NCI-H1436 treated with DMSO at 0.1 percent for 48 hours (cell line): ENCODE data around the gene BTBD9.

Experiments
- DNase-seq: peaks from one replicate; lab custom pipeline; 2025; lab: John Stamatoyannopoulos, UW

Gene BTBD9

GRCh38 chr6:38283734-38284362, 355.9 kb downstream of the BTBD9 start:
- DNase-seq, result no peak

GRCh38 chr6:38282911-38283310, 356.8 kb downstream of the BTBD9 start:
- DNase-seq, result no peak

DNA sequence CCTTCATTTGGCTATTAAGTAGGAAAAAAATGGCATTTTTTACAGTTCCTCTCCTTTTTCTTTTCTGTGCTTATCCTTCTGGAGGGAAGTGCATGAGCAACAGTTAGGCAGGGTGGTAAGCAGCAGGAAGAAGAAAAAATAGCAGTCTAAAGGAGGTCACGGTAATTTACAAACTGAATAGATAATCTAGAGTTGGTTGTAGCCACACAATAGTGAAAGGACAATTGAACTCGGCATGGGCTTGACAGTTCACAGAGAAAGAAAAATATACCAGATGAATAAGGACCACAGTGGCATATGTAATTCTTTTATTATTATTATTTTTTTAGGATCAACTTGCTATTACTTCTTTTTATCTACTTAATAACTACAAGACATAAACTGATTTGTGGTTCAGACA, 358.6 kb downstream of the BTBD9 start:
- DNase-seq, result no peak

DNA sequence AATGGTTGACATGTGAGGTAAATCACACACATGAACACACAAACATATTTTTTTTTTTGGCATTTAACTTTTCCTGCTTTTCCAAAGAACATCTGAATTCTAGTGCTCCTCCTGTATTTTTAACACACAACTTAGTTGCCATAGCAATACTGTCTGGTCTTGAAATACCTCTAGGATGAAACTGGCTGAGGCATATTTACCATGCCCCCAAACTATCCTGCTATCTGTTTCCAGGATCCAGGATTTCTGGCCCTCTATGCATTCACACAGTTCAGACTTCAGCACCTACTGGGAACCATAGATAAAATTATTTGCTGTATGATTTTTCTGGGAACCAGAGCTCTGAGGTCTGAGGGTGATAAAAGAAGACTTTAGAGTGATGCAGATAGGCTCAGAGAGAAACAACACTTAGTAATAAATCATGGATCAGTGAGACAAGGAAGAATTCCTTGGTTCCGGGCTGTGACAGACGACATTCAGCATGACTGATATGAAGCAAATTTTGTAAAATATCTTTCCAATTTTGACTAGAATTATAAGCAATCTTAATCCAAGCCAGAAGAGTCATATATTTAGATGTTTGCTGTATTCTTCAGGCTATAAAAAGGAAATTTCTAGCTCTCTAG, 359.7 kb downstream of the BTBD9 start:
- DNase-seq, result no peak

GRCh38 chr6:38279423-38279822, 360.3 kb downstream of the BTBD9 start:
- no peak for DNase-seq

GRCh38 chr6:38273325-38273724, 366.4 kb downstream of the BTBD9 start:
- DNase-seq, result no peak

- DNase-seq, result no peak
Observed at GRCh38 chr6:38272222-38272621, 367.5 kb downstream of the BTBD9 start.

DNA sequence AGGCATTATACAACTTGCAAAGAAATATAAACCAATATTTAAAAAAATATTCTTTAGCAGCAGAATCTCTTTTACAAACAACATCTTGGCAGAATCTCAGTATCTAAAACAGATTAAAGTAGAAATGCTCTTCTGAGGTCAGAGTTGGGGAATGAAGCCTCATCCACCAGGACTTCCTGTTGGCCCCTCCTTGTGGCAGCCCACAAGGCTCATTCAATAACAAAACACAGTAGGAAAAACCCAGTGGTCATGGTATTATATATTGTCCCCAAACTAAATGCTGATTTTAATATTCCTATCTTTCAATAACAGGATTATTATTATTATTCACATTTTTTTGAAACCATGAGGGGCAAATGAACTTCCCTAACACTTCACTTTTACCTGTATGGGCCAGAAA, 368.6 kb downstream of the BTBD9 start:
- no peak for DNase-seq

DNA sequence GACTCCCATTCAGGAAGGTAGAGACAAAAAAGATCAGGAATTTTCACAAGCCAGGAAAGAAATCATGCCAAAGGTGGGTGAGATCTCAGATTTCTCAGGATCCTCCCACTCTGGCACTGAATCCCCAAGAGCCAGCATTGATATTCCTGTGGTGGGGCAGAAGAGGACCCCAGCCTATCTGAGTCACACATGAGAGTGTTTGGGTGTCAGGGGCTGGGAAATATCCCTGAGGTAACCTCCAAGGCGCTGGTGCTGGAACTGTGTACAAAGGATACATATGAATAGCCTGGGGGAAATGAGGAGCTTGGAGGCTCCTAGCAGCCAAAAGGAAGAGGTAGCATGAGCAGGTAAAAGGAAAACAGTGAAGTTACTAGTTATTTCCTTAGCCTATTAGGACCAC, 369.4 kb downstream of the BTBD9 start:
- DNase-seq, result no peak

- no peak for DNase-seq
Observed at GRCh38 chr6:38269461-38270172, 370.1 kb downstream of the BTBD9 start.

DNA sequence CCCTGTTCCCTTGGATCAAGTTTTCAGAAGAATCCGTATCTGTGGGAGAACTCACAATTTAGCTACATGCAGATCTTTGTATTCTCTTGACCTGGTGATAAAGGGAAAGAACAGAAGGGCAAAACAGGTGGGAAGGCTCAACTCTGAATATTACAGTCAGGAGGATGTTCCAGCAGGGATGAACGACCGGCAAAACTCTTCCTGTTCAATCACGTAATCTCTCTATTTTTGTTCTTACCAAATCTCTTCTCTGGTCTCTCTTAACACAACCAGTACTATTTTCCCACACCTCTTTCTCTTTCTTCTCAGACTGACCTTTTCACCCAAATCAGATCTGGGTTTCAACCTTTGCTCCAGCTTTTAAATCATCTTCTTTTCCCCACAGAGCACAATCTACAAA, 371.4 kb downstream of the BTBD9 start:
- no peak for DNase-seq

- DNase-seq, result no peak
Observed at GRCh38 chr6:38266921-38267354, 372.8 kb downstream of the BTBD9 start.

DNA sequence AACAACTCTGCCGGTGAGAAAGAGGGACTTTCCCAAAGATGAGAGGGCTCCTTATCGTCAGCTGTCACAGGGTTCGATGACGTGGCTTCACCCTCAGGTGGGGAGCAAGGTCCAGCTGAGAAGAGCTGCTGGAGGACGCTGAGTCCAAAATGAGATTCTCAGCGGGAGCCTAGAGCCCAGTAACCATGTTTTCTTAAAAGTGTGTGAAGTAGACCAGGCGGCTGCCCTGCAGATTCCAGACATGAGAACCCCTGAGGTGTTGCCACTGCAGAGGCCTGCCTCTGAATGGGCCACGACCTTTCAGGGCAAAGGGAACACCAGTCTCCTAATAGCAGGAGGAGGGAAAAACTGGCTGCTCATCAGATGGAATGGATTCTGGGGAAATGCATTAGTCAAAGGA, 375.1 kb downstream of the BTBD9 start:
- no peak for DNase-seq

DNA sequence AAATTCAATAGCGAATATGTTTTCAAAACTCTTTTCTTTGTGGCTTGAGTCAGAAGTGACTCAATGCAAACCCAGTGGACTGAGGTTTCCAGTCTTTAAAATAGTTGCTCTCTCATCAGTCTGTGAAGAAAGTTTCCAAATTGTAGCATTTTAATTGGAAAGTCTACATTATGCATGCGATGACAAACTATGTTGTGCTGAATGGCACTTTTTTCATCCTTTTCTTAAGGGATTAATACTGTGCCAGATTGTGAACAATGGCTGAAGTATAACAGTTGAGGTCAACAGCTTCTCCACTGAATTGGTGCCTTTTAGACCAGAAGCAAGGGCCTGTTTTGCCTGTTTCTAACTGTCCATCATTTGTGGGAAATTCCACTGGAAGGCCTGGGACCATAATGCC, 377.1 kb downstream of the BTBD9 start:
- DNase-seq, result no peak

DNA sequence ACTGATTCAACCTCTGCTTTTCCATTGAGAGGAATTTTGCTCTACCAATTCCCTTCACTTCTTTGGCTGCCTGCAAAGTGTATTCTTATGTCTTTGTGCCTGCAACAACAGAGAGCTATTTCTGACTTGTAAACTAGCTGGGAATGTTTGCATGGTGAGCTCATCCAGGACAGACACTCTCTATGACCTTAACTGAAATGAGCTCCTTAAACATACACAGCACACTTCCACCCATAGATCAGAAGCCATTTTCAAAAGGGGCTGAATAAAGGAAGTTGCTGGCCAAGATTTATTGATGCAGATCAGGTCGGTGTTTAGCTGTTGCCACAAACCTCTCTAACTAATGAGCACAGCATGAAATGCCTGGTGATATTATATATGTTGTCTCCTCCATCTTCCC, 377.7 kb downstream of the BTBD9 start:
- DNase-seq, result no peak

DNA sequence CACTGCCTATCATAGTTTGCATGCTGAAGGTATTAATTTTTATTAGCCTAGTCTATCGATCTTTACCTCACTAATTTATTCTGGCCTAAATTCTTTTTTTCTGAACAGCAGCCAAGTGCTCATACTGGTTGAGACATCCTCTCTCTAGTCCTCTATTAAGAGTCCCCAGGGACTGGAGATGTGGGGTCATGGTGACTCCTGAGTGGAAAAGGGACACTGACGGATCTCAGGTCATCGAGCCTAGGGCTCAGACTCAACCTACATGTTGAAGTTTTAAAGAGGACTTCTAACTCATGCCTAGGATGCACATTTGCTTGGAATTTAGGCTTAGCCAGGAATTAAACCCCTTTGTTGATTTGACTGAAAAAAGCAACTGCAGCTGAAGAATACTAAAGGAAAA, 378.1 kb downstream of the BTBD9 start:
- no peak for DNase-seq

DNA sequence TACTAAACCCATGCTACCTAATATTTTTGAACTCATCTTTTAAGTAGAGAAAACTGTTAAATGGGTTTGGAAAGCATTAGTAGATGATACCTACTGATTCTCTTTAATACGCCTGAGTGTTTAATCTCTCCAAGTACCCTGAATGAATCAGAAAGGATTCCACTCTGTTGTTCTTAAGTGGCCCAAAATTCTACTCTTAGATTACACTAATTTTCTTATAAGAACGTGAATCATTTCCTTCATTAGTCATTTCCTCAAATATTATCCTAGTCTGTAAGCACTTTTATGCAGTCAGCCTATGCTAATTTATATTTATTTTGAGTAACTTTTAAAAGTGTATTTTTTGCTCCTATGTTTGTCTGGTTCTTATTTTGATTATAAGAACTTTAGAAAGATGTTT, 380.0 kb downstream of the BTBD9 start:
- DNase-seq, result no peak

GRCh38 chr6:38248500-38249234, 391.1 kb downstream of the BTBD9 start:
- DNase-seq, result no peak

DNA sequence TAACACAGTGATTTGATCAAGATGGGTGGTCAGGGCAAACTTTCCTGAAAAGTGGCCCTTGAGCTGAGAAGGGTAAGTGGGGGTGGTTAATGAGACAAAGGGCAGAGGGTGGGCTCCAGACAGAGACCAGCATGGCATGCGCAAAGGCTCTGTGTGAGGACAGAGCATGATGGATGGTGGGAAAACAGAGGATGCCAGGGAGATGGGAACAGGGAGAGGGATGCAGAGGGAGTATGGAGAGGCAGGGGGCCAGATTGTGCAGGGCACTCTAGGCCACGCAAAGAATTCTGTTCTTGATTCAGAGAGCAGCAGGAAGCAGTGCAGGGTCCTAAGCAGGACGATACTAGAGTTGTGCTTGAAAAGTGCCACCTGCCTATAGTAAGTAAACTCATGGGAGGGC, 394.4 kb downstream of the BTBD9 start:
- DNase-seq, result no peak

- no peak for DNase-seq
Observed at GRCh38 chr6:38244869-38245268, 394.9 kb downstream of the BTBD9 start.

DNA sequence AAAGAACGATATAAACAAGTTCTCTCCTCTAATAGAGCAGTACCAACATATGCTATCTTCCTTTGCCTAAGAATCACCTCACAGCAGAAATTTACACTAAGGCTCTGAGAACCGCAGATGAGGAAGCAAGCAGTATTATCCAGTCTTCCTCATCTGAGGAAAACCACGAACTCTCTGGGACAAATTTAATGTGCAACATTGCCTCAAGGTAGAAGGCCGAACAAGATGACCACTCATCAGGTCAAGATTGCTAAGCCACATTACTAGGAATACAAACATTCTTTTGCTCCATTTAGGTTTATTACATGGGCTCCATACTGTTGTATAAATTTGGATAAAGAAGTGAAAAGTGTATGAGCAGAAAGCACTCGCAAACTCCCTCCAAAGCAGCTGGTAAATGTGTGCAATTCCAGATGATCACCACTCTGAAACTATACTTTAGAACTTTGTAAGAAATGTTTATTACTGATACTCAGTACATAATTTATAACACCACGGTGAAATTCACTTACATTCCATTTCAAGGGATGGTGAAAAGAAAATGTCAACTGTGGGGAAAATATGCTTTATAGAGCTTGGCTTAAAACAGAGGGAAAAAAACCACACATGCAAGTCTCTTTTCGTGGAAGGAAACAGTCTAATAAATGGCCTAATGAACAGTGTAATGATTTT, 398.4 kb downstream of the BTBD9 start:
- no peak for DNase-seq

DNA sequence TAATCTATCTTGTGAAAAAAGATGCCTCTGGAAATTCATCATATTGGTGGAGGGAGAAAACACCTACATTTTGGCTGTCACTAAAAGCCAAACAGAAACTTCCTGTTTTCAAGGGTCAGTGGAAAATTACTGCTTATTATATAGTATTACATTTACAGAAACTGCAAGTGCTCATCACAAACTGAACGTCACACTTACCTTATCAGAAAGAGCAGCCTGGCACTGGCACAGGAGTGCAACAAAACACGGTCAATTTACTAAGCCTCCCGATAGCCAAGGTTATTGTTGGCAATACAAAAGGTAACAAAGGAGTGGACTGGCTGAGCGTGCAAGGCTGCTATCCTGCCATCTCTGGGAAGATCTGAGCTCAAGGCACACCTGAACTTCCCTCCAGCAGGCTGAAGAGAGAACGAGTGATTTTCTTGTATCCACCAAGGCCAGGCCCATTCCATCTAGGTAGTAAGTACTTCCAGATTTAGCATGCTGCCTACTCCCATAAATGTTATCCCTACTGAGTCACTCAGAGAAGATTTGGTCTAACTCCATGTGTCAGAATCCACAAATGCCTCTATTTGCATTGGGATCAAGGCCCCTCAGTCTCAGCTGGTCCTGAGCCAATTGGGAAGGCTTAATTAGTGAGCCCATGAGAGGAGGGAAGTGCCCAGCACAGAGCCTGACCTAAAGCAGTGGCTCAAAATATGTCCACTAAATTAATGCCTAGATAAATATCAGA, 399.8 kb downstream of the BTBD9 start:
- no peak for DNase-seq
